Measurements from ENCODE around the gene SCNN1A. TPM values are rescaled to one million over a fixed set of nuclear protein-coding genes. Genes with fewer than 3 reads are reported as not detected.

SCNN1A gene
- total and polyA plus RNA-seq, 7 donors, result 0.82 to 169 (median 7.2) TPM

- TF ChIP-seq POLR2A (IDR thresholded peaks at IDR 0.05) (no peak), CTCF (IDR thresholded peaks at IDR 0.05) (no peak), POLR2AphosphoS5 (IDR thresholded peaks at IDR 0.05) (no peak)
Observed at GRCh38 chr12:6356374-6356820, 19.0 kb downstream of the SCNN1A start.

GRCh38 chr12:6355491-6356373 is 19.6 kb downstream of the SCNN1A start:
- H3K9me3 ChIP-seq, result no peaks in the 10 kb centered on the region
- H3K36me3 ChIP-seq, result no peaks in the 10 kb centered on the region
- intact Hi-C loops (cut with DNase I), result no loop called here
- 74 to 82% methylated on average over 8 of the region's 8 CpGs for WGBS, 2 donors
- H3K4me3 ChIP-seq, result no peak overlapping the region
- no peaks in the 10 kb centered on the region for H3K27me3 ChIP-seq
- no peak for DNase-seq
- no peak for TF ChIP-seq EP300 (IDR thresholded peaks at IDR 0.05)
- no peak for TF ChIP-seq POLR2A (IDR thresholded peaks at IDR 0.05)
- no peak for TF ChIP-seq POLR2AphosphoS5 (IDR thresholded peaks at IDR 0.05)
- TF ChIP-seq CTCF (IDR thresholded peaks at IDR 0.05), result no peak
- no peak overlapping the region for H3K27ac ChIP-seq
- H3K4me1 ChIP-seq, result peaks cover 0 to 16% (median 10%) of the 10 kb centered on the region in 4 donors

More at GRCh38 chr12:6356374-6356820, 19.0 kb downstream of the SCNN1A start:
- H3K4me1 ChIP-seq, result peaks cover 0 to 22% (median 15%) of the 10 kb centered on the region in 4 donors
- no peaks in the 10 kb centered on the region for H3K9me3 ChIP-seq
- 81 to 94% methylated on average over 5 of the region's 5 CpGs for WGBS, 2 donors
- no peaks in the 10 kb centered on the region for H3K27me3 ChIP-seq
- H3K27ac ChIP-seq, result no peak overlapping the region
- intact Hi-C loops (cut with DNase I), result no loop called here
- no peaks in the 10 kb centered on the region for H3K36me3 ChIP-seq
- DNase-seq, result no peak
- no peak overlapping the region for H3K4me3 ChIP-seq

GRCh38 chr12:6354495-6355393 is 20.6 kb downstream of the SCNN1A start:
- H3K27ac ChIP-seq, result no peak overlapping the region
- TF ChIP-seq POLR2A (IDR thresholded peaks at IDR 0.05) (no peak), CTCF (IDR thresholded peaks at IDR 0.05) (no peak), EP300 (IDR thresholded peaks at IDR 0.05) (no peak), POLR2AphosphoS5 (IDR thresholded peaks at IDR 0.05) (no peak)
- no peaks in the 10 kb centered on the region for H3K36me3 ChIP-seq
- DNase-seq, result no peak
- H3K27me3 ChIP-seq, result no peaks in the 10 kb centered on the region
- intact Hi-C loops (cut with DNase I), result no loop called here
- H3K9me3 ChIP-seq, result no peaks in the 10 kb centered on the region
- H3K4me3 ChIP-seq, result no peak overlapping the region
- peaks cover 0 to 10% (median 4%) of the 10 kb centered on the region in 4 donors for H3K4me1 ChIP-seq
- WGBS, 2 donors, result 71 to 87% methylated on average over 10 of the region's 10 CpGs

GRCh38 chr12:6352193-6353173 is 22.9 kb downstream of the SCNN1A start:
- TF ChIP-seq CTCF (IDR thresholded peaks at IDR 0.05) (no peak), POLR2A (IDR thresholded peaks at IDR 0.05) (no peak), EP300 (IDR thresholded peaks at IDR 0.05) (no peak), POLR2AphosphoS5 (IDR thresholded peaks at IDR 0.05) (no peak)
- Histone ChIP-seq H3K9me3 (no peaks in the 10 kb centered on the region), H3K4me1 (peaks cover 0 to 20% (median 12%) of the 10 kb centered on the region in 4 donors), H3K27ac (peak overlapping the region; percentile 10 to 68 (median 59)), H3K27me3 (no peaks in the 10 kb centered on the region), H3K36me3 (no peaks in the 10 kb centered on the region), H3K4me3 (no peak overlapping the region)
- no peak for DNase-seq
- WGBS, 2 donors, result 62 to 77% methylated on average over 9 of the region's 9 CpGs
- intact Hi-C loops (cut with DNase I), result no loop called here

Data from sigmoid colon (tissue), 7 donors.